Activated naive CD4-positive, alpha-beta T cell treated with anti-CD3 and anti-CD28 coated beads, Interleukin-2, amount 10 ng/mL, durations not matched to agents 7 days and 5 days (primary cell): Measurements from ENCODE around the gene PLCG2.
"Not testable (repeated sequence)": the region's sequence is repeated elsewhere in the genome, so short reads cannot be mapped to it uniquely, and the experiment has no call there.

Source experiments
- CTCF ChIA-PET: fragments of 350-600 bp; sonication (Branson Sonifier 250); formaldehyde crosslinking; loops from one replicate; lab custom pipeline; 2021; ENCODE audit warnings: antibody characterized with exemption; lab: Charles Lee
- DNase-seq: peaks from one replicate; pipeline ENCODE4 v3.0.0-alpha.2; 2020
- H3K27ac Mint-ChIP-seq: one replicate; pipeline ENCODE4 v1.8.0; 2021; ENCODE audit warnings: mild to moderate bottlenecking, moderate library complexity, mixed read lengths
- H3K27me3 Mint-ChIP-seq: one replicate; pipeline ENCODE4 v1.8.0; 2021; ENCODE audit warnings: mild to moderate bottlenecking, mixed read lengths
- H3K36me3 Mint-ChIP-seq: one replicate; pipeline ENCODE4 v1.8.0; 2021; ENCODE audit warnings: mixed read lengths
- H3K4me1 Mint-ChIP-seq: one replicate; pipeline ENCODE4 v1.8.0; 2021; ENCODE audit warnings: mixed read lengths
- H3K4me3 Mint-ChIP-seq: one replicate; pipeline ENCODE4 v1.8.0; 2021; ENCODE audit warnings: mild to moderate bottlenecking, moderate library complexity, mixed read lengths
- H3K9me3 Mint-ChIP-seq: one replicate; pipeline ENCODE4 v1.8.0; 2021; ENCODE audit warnings: mixed read lengths

PLCG2 gene

GRCh38 chr16:81778861-81779535, at the start of gene PLCG2:
TSS of gene PLCG2 (plus strand) at chr16:81779291. CDS start at chr16:81785990, 6,699 bp downstream.
- CTCF ChIA-PET = interaction anchor here (0.7 to 1.9 kb wide), 5 partner anchors 10 to 235 kb away, joined by 3 to 15 read pairs (median 3); no protein-coding TSS in a partner anchor
- Mint-ChIP-seq H3K27me3 (peaks cover 85% of the 10 kb centered on the region), H3K4me3 (peak within 1 kb of the TSS; percentile 73), H3K27ac (no peak within 1 kb of the TSS), H3K9me3 (no peaks in the 10 kb centered on the region), H3K4me1 (peaks cover 10% of the 10 kb centered on the region), H3K36me3 (no peaks in the 10 kb centered on the region)
- DNase-seq = peak; percentile 82

- Mint-ChIP-seq H3K4me1 (peaks cover 26% of the 10 kb centered on the region), H3K36me3 (no peaks in the 10 kb centered on the region), H3K27me3 (peaks cover 31% of the 10 kb centered on the region), H3K27ac (peak overlapping the region; percentile 19), H3K9me3 (no peaks in the 10 kb centered on the region), H3K4me3 (peak overlapping the region; percentile 34)
- no peak for DNase-seq
- CTCF ChIA-PET = interaction anchor here (0.7 to 2.0 kb wide), 10 partner anchors 8 to 363 kb away, joined by 3 to 10 read pairs (median 4); no protein-coding TSS in a partner anchor
Observed at GRCh38 chr16:81729451-81729850, 49.6 kb upstream of the PLCG2 start.

- no peaks in the 10 kb centered on the region for H3K9me3 Mint-ChIP-seq
- peak overlapping the region; percentile 87 for H3K27ac Mint-ChIP-seq
- H3K4me1 Mint-ChIP-seq = peaks cover 26% of the 10 kb centered on the region
- H3K27me3 Mint-ChIP-seq = peaks cover 21% of the 10 kb centered on the region
- CTCF ChIA-PET = interaction anchor here (0.7 to 2.0 kb wide), 13 partner anchors 8 to 364 kb away, joined by 3 to 10 read pairs (median 3); no protein-coding TSS in a partner anchor
- peak overlapping the region; percentile 74 for H3K4me3 Mint-ChIP-seq
- H3K36me3 Mint-ChIP-seq = no peaks in the 10 kb centered on the region
- DNase-seq = peak; percentile 72
Observed at GRCh38 chr16:81730090-81731051, 48.7 kb upstream of the PLCG2 start.

- CTCF ChIA-PET = interaction anchor here (0.7 kb wide), 1 partner anchor 416 kb away, joined by 3 read pairs; no protein-coding TSS in a partner anchor
- no peak overlapping the region for H3K27ac Mint-ChIP-seq
- H3K9me3 Mint-ChIP-seq = no peaks in the 10 kb centered on the region
- H3K4me3 Mint-ChIP-seq = no peak overlapping the region
- peaks cover 26% of the 10 kb centered on the region for H3K4me1 Mint-ChIP-seq
- H3K36me3 Mint-ChIP-seq = no peaks in the 10 kb centered on the region
- no peak for DNase-seq
- H3K27me3 Mint-ChIP-seq = peaks cover 15% of the 10 kb centered on the region
Observed at GRCh38 chr16:81731649-81732048, 47.4 kb upstream of the PLCG2 start.

GRCh38 chr16:81732699-81733098, 46.4 kb upstream of the PLCG2 start:
- Mint-ChIP-seq H3K4me3 (no peak overlapping the region), H3K4me1 (peaks cover 27% of the 10 kb centered on the region), H3K36me3 (no peaks in the 10 kb centered on the region), H3K9me3 (no peaks in the 10 kb centered on the region), H3K27ac (no peak overlapping the region), H3K27me3 (peaks cover 11% of the 10 kb centered on the region)
- no peak for DNase-seq
- CTCF ChIA-PET = no interaction called here

- H3K9me3 Mint-ChIP-seq = no peaks in the 10 kb centered on the region
- no peak for DNase-seq
- no peaks in the 10 kb centered on the region for H3K36me3 Mint-ChIP-seq
- H3K27ac Mint-ChIP-seq = no peak overlapping the region
- H3K4me3 Mint-ChIP-seq = no peak overlapping the region
- H3K4me1 Mint-ChIP-seq = peaks cover 31% of the 10 kb centered on the region
- peaks cover 12% of the 10 kb centered on the region for H3K27me3 Mint-ChIP-seq
- CTCF ChIA-PET = no interaction called here
Observed at GRCh38 chr16:81733295-81733694, 45.8 kb upstream of the PLCG2 start.

GRCh38 chr16:81734632-81735434, 44.3 kb upstream of the PLCG2 start:
- Mint-ChIP-seq H3K4me1 (peaks cover 22% of the 10 kb centered on the region), H3K27ac (no peak overlapping the region)

GRCh38 chr16:81737885-81738536, 41.1 kb upstream of the PLCG2 start:
- peaks cover 28% of the 10 kb centered on the region for H3K27me3 Mint-ChIP-seq
- CTCF ChIA-PET = interaction anchor here (0.5 to 4.8 kb wide), 13 partner anchors 11 to 703 kb away, joined by 3 to 29 read pairs (median 4); partner anchors contain the start of gene ATMIN
- no peaks in the 10 kb centered on the region for H3K9me3 Mint-ChIP-seq
- H3K27ac Mint-ChIP-seq = no peak overlapping the region
- peak; percentile 92 for DNase-seq
- H3K36me3 Mint-ChIP-seq = no peaks in the 10 kb centered on the region
- peaks cover 21% of the 10 kb centered on the region for H3K4me1 Mint-ChIP-seq
- peak overlapping the region; percentile 37 for H3K4me3 Mint-ChIP-seq

More at GRCh38 chr16:81734632-81735434, 44.3 kb upstream of the PLCG2 start:
- CTCF ChIA-PET = interaction anchor here (1.3 to 4.8 kb wide), 2 partner anchors 369 to 529 kb away, joined by 6 to 29 read pairs; no protein-coding TSS in a partner anchor
- no peaks in the 10 kb centered on the region for H3K36me3 Mint-ChIP-seq
- no peak overlapping the region for H3K4me3 Mint-ChIP-seq
- no peak for DNase-seq
- peaks cover 17% of the 10 kb centered on the region for H3K27me3 Mint-ChIP-seq
- H3K9me3 Mint-ChIP-seq = no peaks in the 10 kb centered on the region

- Mint-ChIP-seq H3K36me3 (no peaks in the 10 kb centered on the region), H3K4me3 (no peak overlapping the region), H3K27me3 (peaks cover 34% of the 10 kb centered on the region), H3K4me1 (peaks cover 21% of the 10 kb centered on the region), H3K27ac (no peak overlapping the region), H3K9me3 (no peaks in the 10 kb centered on the region)
- no peak for DNase-seq
- CTCF ChIA-PET = interaction anchor here (0.6 to 4.8 kb wide), 6 partner anchors 9 to 478 kb away, joined by 3 to 29 read pairs (median 6); no protein-coding TSS in a partner anchor
Observed at GRCh38 chr16:81738783-81739496, 40.2 kb upstream of the PLCG2 start.

GRCh38 chr16:81739503-81739902, 39.6 kb upstream of the PLCG2 start:
- Mint-ChIP-seq H3K4me1 (peaks cover 21% of the 10 kb centered on the region), H3K27ac (no peak overlapping the region), H3K9me3 (no peaks in the 10 kb centered on the region), H3K36me3 (no peaks in the 10 kb centered on the region), H3K4me3 (no peak overlapping the region), H3K27me3 (peaks cover 34% of the 10 kb centered on the region)
- CTCF ChIA-PET = interaction anchor here (0.6 to 4.8 kb wide), 9 partner anchors 9 to 479 kb away, joined by 3 to 29 read pairs (median 5); no protein-coding TSS in a partner anchor
- DNase-seq = no peak

- Mint-ChIP-seq H3K9me3 (no peaks in the 10 kb centered on the region), H3K27me3 (peaks cover 34% of the 10 kb centered on the region), H3K4me3 (no peak overlapping the region), H3K4me1 (peaks cover 21% of the 10 kb centered on the region), H3K36me3 (no peaks in the 10 kb centered on the region), H3K27ac (no peak overlapping the region)
- no peak for DNase-seq
- CTCF ChIA-PET = interaction anchor here (1.4 to 2.3 kb wide), 5 partner anchors 9 to 140 kb away, joined by 3 to 10 read pairs (median 7); no protein-coding TSS in a partner anchor
Observed at GRCh38 chr16:81740169-81740568, 38.9 kb upstream of the PLCG2 start.

- Mint-ChIP-seq H3K4me1 (peaks cover 31% of the 10 kb centered on the region), H3K27me3 (peaks cover 39% of the 10 kb centered on the region)
- CTCF ChIA-PET = interaction anchor here (1.1 to 2.3 kb wide), 4 partner anchors 11 to 374 kb away, joined by 4 to 10 read pairs (median 6); no protein-coding TSS in a partner anchor
- H3K36me3 Mint-ChIP-seq, DNase-seq, H3K4me3 Mint-ChIP-seq, H3K9me3 Mint-ChIP-seq, H3K27ac Mint-ChIP-seq: not testable (repeated sequence)
Observed at GRCh38 chr16:81741430-81741770, 37.7 kb upstream of the PLCG2 start.
